ENCODE measurements around the gene GHDC.
A peak's percentile ranks its signal among the peaks of the same experiment; 100 is the strongest.
"Not testable (repeated sequence)": the region's sequence is repeated elsewhere in the genome, so short reads cannot be mapped to it uniquely, and the experiment has no call there.

Gene GHDC, protein sequence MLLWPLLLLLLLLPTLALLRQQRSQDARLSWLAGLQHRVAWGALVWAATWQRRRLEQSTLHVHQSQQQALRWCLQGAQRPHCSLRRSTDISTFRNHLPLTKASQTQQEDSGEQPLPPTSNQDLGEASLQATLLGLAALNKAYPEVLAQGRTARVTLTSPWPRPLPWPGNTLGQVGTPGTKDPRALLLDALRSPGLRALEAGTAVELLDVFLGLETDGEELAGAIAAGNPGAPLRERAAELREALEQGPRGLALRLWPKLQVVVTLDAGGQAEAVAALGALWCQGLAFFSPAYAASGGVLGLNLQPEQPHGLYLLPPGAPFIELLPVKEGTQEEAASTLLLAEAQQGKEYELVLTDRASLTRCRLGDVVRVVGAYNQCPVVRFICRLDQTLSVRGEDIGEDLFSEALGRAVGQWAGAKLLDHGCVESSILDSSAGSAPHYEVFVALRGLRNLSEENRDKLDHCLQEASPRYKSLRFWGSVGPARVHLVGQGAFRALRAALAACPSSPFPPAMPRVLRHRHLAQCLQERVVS

GRCh38 chr17:42193969-42194899, at the start of gene GHDC:
Gene GHDC, minus strand, starts transcription at chr17:42194494. Its CDS starts 913 bp downstream, at chr17:42193581.
- DNase-seq (ENCODE audit: low read depth): peak; percentile 83

- DNase-seq (ENCODE audit: low read depth): no peak
These were observed 49.2 kb upstream of the GHDC start for GRCh38 chr17:42243493-42243982.

- no peak for DNase-seq (ENCODE audit: low read depth)
These were observed 47.6 kb upstream of the GHDC start for GRCh38 chr17:42241871-42242270.

- not testable (repeated sequence) for DNase-seq (ENCODE audit: low read depth)
These were observed 46.6 kb upstream of the GHDC start for GRCh38 chr17:42240863-42241262.

- DNase-seq (ENCODE audit: low read depth): no peak
These were observed 45.9 kb upstream of the GHDC start for GRCh38 chr17:42240201-42240600.

GRCh38 chr17:42239576-42239975, 45.3 kb upstream of the GHDC start:
- DNase-seq (ENCODE audit: low read depth): not testable (repeated sequence)

- DNase-seq (ENCODE audit: low read depth): no peak
These were observed 42.5 kb upstream of the GHDC start for GRCh38 chr17:42236760-42237159.

DNA sequence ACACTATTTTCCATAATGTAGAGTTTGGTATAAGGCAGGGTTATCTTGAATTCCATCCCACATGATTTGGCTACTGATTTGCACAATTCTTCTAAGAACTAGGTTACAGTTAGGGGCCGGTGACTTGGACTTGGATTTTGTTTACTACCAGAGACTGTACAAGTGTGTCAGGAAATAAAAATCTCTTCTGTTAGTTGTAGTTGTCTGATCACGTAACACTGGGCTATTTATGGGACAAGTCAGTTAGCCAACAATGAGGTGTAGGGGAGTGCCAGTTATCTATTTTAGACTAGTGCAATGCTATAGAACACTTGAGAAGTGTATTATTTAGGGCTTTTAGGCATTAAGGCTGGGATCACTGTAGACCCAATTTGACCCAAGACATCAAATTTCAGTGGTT, 39.7 kb upstream of the GHDC start:
- no peak for DNase-seq (ENCODE audit: low read depth)

DNA sequence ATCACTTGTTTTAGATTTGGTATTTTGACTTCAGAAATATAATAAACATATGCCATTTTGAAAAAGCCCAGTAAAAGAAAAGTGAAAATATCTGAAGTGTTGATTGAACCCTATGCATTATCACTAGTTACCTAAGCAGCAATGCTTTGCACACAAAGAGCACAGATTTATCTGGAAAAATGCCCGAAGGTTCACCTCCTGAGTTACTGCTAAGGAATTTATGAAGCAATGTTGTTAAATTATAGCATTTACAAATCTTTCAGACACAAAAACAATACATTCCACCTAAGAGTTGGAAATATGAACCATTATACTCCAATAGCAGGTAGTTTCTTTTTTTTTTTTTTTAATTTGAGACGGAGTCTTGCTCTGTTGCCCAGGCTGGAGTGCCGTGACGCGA, 38.9 kb upstream of the GHDC start:
- DNase-seq (ENCODE audit: low read depth): peak; percentile 51

GRCh38 chr17:42230225-42230624, 35.9 kb upstream of the GHDC start:
- no peak for DNase-seq (ENCODE audit: low read depth)

DNA sequence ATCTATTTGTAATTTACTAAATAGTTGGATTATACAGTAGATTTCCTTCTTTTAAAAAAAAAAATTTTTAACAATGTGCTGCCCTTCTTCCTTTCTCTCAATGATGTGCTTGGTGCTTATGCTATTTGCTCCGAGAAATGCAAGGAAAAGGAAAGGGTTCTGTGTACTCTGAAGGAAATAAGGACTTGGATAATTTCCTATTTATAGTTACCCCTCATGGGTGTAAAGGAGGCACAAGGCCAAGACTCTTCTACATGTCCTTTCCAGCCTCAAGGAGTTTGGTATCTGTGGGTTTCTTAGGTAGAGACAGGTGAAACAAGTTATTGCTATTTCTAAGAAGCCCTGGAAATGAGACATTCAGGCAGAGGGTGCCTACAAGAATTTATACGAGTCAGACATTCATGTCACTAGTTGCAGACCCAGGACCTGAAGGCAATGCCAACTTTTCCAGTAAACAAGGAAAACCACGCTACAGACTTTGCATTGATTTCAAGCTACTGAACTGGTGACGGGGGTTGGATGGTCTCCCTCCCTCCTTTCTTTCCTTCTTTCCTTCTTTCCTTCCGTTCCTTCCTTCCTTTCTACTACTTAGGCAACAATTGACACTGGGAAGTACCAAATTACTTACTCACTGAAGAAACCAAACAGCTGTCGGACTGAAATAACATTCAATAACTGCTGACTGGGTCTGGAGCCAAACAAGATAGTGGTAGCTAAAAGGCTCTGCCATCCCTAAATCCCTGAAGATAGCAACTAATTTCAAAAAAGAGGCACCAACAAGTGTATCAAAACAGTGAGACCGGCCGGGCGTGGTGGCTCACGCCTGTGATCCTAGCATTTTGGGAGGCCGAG, 33.8 kb upstream of the GHDC start:
- DNase-seq (ENCODE audit: low read depth): peak; percentile 33

DNA sequence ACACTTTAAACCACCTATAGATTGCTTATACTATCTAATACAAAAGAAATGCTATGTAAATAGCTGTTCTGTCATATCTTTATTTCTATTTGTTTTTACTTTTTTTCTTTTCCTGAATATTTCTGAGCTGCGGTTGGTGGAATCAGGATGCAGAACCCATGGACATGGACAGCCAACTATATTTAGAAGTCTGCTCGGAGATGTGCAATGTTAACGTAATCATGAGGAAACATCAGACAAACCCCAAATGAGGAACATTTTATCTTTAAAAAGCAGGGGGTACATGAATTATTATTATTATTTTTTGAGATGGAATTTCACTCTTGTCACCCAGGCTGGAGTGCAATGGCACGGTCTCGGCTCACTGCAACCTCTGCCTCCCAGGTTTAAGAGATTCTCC, 31.4 kb upstream of the GHDC start:
- no peak for DNase-seq (ENCODE audit: low read depth)

- no peak for DNase-seq (ENCODE audit: low read depth)
These were observed 30.4 kb upstream of the GHDC start for GRCh38 chr17:42224651-42225050.

DNA sequence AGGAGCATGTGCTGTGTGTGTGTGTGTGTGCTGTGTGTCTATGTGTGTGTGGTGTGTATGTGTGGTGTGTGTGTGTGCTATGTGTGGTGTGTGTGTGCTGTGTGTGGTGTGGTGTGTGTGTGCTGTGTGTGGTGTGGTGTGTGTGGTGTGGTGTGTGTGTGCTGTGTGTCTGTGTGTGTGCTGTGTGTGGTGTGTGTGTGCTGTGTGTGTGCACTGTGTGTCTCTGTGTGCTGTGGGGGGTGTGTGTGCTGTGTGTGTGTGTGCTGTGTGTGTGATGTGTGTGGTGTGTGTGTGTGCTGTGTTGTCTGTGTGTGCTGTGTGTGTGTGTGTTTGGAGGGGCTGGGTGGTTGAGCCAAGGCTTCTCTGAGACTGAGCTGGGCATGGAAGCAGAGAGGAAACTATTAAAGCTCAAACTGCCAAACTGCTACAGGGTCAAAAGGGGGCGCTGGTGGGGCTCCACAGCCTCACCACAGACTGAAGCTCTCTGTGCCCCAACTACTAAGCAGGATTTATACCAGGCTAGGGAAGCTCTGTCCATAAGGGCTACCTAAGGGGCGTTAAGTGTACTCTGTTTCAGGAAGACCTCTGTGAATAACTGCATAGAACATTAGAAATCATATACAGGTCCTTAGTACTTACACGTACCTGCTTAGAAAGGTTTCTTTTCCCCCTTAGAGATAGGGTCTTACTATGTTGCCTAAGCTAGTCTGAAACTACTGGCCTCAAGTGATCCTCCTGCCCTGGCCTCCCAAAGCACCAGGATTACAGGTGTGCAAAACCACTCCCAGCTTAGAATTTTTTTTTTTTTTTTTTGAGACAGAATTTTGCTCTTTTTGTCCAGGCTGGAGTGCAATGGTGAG, 27.8 kb upstream of the GHDC start:
- peak; percentile 71 for DNase-seq (ENCODE audit: low read depth)

DNA sequence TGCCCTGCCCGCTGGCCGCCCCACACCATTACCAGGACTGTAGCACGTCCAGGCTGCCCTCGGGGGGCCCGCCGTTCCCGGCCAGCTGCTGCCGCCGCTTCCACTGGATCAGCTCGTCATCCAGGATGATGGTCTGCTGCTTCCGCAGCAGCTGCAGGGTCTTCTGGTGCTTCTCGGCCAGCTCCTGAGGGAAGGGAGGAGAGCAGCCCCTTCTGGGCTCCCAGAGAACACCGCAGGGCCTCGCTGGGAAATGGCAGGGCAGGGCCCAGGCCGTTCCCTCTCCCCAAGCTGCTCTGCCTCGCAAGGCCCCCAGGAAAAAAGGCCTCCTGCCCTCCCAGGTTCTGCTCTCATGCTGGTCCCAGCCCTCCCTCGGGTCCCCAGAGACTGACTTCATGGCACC, 25.0 kb upstream of the GHDC start:
- DNase-seq (ENCODE audit: low read depth): not testable (repeated sequence)

DNA sequence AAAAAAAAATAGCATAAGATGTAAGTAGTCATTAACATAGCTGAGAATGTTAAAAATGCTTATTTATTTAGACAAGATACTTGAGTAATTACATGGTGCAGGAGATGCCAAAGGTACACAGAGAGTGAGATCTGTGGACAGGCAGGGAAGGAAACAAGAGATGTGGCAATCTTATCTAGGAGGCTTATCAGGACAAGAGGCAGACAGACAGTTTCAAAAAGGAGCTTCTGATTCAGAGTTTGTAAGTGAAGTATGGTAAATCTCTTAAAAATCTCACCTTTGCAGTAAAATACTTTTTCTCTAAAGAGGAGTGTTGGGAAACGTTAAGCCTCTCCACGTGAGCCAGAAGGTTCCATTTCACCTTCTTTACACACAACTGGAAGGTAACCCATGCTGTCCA, 19.9 kb upstream of the GHDC start:
- DNase-seq (ENCODE audit: low read depth): no peak

DNA sequence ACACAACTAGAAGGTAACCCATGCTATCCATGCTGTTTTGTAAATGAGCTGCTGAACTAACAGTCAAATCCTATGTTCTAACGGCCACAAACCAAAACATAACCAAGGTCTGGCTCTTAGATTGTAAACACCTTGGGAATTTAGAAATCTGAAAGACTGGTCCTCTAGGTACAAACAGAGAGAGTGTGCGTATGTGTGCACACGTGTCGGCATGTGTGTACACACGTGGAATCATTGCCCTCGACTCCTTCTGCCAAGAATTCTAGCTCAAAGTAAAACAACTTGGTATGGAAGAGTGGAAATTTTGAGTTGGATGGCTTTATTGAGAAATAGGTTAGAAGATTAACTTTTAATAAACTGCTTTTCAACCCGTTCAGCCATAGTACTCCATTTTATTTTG, 18.1 kb upstream of the GHDC start:
- no peak for DNase-seq (ENCODE audit: low read depth)

DNA sequence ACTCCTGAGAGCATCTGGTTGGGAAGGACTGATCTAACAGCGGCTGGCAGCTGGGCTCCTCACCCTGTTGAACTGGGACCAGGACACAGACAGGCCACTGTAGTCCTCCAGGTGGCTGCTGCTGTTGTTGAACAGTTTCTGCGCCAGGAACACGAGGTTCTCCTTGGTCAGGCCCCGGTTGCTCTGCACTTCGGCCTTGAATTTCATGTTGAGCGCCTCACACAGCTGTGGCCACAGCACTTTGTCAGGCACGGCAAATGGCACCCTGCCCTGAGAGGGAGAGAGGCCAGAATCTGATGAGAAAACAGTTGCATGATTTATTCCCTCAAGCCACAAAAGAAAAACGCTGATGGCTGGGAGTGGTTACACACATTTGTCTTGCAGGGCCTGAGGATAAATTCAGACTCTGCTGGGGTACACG, 17.6 kb upstream of the GHDC start:
- DNase-seq (ENCODE audit: low read depth): not testable (repeated sequence)

- no peak for DNase-seq (ENCODE audit: low read depth)
These were observed 15.8 kb upstream of the GHDC start for GRCh38 chr17:42210046-42210445.

- DNase-seq (ENCODE audit: low read depth): not testable (repeated sequence)
These were observed 11.9 kb upstream of the GHDC start for GRCh38 chr17:42206153-42206612.
